Thyroid gland (tissue), 4 donors: ENCODE data around the gene RRAGD.

Experiments
- POLR2A ChIP-seq, 2 donors: fragments of 450-650 bp; IDR thresholded peaks; one replicate each; pipeline ENCODE4 v1.6.1; 2017; ENCODE audit warnings: antibody characterized with exemption in 2 of 2, mild to moderate bottlenecking in 2 of 2, moderate library complexity in 1 of 2
- TF ChIP-seq, protein P1 (sequence below), 6 experiments: fragments of 200-600 bp in 3 of 6; fragments of 450-650 bp in 3 of 6; sonication (generic) in 3 of 6; IDR thresholded peaks; one replicate each; pipeline ENCODE4 v1.5.1; 2016 to 2019; ENCODE audit warnings: antibody characterized with exemption in 6 of 6, mild to moderate bottlenecking in 2 of 6, inconsistent platforms in 1 of 6, moderate library complexity in 1 of 6

DNA sequence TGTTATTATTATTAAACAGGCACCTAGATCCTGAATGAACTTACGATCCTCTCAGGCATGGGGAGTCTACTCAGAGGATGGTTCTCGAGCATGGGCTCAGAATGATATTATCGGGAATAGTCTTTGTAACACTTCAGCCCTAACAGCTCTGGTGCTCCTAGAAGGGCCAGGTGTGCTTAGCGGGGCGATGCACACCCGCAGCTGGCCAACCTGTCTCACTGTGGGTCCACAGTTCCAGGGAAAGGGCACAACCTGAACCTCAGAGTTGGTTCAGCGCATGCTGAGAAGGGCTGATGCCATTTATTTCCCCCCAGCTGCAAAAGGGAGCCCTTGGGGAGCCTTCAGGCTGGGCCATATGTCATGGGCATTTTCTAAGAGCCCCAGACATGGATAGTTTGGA is 26.2 kb downstream of the RRAGD start:
- TF ChIP-seq, protein P1, sequence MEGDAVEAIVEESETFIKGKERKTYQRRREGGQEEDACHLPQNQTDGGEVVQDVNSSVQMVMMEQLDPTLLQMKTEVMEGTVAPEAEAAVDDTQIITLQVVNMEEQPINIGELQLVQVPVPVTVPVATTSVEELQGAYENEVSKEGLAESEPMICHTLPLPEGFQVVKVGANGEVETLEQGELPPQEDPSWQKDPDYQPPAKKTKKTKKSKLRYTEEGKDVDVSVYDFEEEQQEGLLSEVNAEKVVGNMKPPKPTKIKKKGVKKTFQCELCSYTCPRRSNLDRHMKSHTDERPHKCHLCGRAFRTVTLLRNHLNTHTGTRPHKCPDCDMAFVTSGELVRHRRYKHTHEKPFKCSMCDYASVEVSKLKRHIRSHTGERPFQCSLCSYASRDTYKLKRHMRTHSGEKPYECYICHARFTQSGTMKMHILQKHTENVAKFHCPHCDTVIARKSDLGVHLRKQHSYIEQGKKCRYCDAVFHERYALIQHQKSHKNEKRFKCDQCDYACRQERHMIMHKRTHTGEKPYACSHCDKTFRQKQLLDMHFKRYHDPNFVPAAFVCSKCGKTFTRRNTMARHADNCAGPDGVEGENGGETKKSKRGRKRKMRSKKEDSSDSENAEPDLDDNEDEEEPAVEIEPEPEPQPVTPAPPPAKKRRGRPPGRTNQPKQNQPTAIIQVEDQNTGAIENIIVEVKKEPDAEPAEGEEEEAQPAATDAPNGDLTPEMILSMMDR (IDR thresholded peaks at IDR 0.05), result no peak
- no peak for TF ChIP-seq POLR2A (IDR thresholded peaks at IDR 0.05)
